ENCODE results near the gene FMO5.
A peak's percentile ranks its signal among the peaks of the same experiment; 100 is the strongest.
"Not testable (repeated sequence)": the region's sequence is repeated elsewhere in the genome, so short reads cannot be mapped to it uniquely, and the experiment has no call there.

FMO5 gene

GRCh38 chr1:147204080-147204479 lies 21.1 kb downstream of the FMO5 start:
- DNase-seq, result no peak

- DNase-seq, result no peak
Measured at GRCh38 chr1:147202576-147202975, 22.6 kb downstream of the FMO5 start.

GRCh38 chr1:147201786-147202185 lies 23.4 kb downstream of the FMO5 start:
- DNase-seq, result no peak

GRCh38 chr1:147201276-147201675 lies 23.9 kb downstream of the FMO5 start:
- DNase-seq, result peak; percentile 10

GRCh38 chr1:147197324-147197723 lies 27.8 kb downstream of the FMO5 start:
- DNase-seq, result not testable (repeated sequence)

GRCh38 chr1:147189514-147189913 lies 35.6 kb downstream of the FMO5 start:
- DNase-seq, result no peak

GRCh38 chr1:147185432-147185831 lies 39.7 kb downstream of the FMO5 start:
- DNase-seq, result no peak

GRCh38 chr1:147177611-147178380 lies 47.3 kb downstream of the FMO5 start:
- peak; percentile 51 for DNase-seq

- peak; percentile 96 for DNase-seq
Measured at GRCh38 chr1:147172168-147173016, 52.7 kb downstream of the FMO5 start, which contains the start of gene PRKAB2. PRKAB2 (minus strand) TSS chr1:147172470; CDS start chr1:147172144, 326 bp downstream.

- DNase-seq, result peak; percentile 22
Measured at GRCh38 chr1:147171399-147172167, 53.6 kb downstream of the FMO5 start.

GRCh38 chr1:147169840-147170674 lies 55.1 kb downstream of the FMO5 start:
- DNase-seq, result no peak

- peak; percentile 15 for DNase-seq
Measured at GRCh38 chr1:147169171-147169570, 56.0 kb downstream of the FMO5 start.

GRCh38 chr1:147168626-147169058 lies 56.5 kb downstream of the FMO5 start:
- peak; percentile 40 for DNase-seq

- DNase-seq, result peak; percentile 96
Measured at GRCh38 chr1:147167365-147167764, 57.8 kb downstream of the FMO5 start.

GRCh38 chr1:147163019-147163418 lies 62.1 kb downstream of the FMO5 start:
- DNase-seq, result no peak

GRCh38 chr1:147162093-147162492 lies 63.0 kb downstream of the FMO5 start:
- DNase-seq, result no peak

- DNase-seq, result not testable (repeated sequence)
Measured at GRCh38 chr1:147157116-147157515, 68.0 kb downstream of the FMO5 start.

GRCh38 chr1:147156642-147157041 lies 68.5 kb downstream of the FMO5 start:
- DNase-seq, result no peak

GRCh38 chr1:147152772-147153171 lies 72.4 kb downstream of the FMO5 start:
- DNase-seq, result no peak

GRCh38 chr1:147151244-147151643 lies 73.9 kb downstream of the FMO5 start:
- DNase-seq, result no peak

GRCh38 chr1:147142886-147143285 lies 82.3 kb downstream of the FMO5 start:
- DNase-seq, result no peak
